Frontal cortex (tissue), 4 donors: Measurements from ENCODE around the gene TIGAR. TPM values are rescaled to one million over a fixed set of nuclear protein-coding genes. Genes with fewer than 3 reads are reported as not detected.

ENCODE experiments used
- DNase-seq, 2 donors: peaks; one replicate each; pipeline ENCODE4 v3.0.0; 2012; ENCODE audit warnings: low spot score in 2 of 2
- FAIRE-seq: peaks from 2 replicates; lab custom pipeline; 2012; peaks lifted over from hg19 to GRCh38; lab: Jason Lieb, UNC
- total RNA-seq: library from RNA; depleted of rRNA; stranded (reverse); fragments of >200 nt; gene quantifications from one replicate; pipeline ENCODE4 v1.2.3, GENCODE V29; 2014
- donor health status: control.
- donor health status: control.
- donor health status: control.

The TIGAR gene
- total RNA-seq, 1 donor from 2014 or later, result 4.1 TPM

- DNase-seq, result no peak
- FAIRE-seq, result no peak
Observed at GRCh38 chr12:4300883-4301282, 20.1 kb upstream of the TIGAR start.

DNA sequence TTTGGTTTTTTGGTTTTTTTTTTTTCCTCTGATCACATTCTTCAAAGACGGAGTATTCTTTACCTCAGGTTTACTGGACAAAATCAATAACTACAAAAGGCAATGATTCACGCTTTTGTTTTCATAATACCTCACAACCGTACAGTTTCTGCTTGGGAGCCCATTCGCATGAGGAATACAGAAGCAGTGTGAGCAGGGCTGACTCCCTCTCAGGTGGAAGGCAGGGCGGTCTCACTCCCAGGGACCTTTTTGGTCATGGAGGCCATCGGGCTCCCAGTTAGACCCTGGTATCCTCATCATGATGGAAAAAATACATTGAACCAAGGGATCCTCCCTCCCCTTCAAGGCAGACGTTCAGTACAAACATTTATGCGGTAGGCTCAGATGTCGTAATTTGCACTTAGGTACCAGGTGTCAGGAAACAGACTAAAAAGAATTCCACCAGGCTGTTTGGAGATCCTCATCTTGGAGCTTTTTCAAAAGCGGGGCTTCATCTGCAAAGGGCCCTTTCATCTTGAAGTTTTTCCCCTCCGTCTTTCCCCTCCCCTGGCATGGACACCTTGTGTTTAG is 19.0 kb upstream of the TIGAR start:
- FAIRE-seq (no peak), DNase-seq (no peak)

- FAIRE-seq, result no peak
- DNase-seq, result no peak
Observed at GRCh38 chr12:4302881-4303280, 18.1 kb upstream of the TIGAR start.

- no peak for FAIRE-seq
- no peak for DNase-seq
Observed at GRCh38 chr12:4303750-4304149, 17.3 kb upstream of the TIGAR start.

DNA sequence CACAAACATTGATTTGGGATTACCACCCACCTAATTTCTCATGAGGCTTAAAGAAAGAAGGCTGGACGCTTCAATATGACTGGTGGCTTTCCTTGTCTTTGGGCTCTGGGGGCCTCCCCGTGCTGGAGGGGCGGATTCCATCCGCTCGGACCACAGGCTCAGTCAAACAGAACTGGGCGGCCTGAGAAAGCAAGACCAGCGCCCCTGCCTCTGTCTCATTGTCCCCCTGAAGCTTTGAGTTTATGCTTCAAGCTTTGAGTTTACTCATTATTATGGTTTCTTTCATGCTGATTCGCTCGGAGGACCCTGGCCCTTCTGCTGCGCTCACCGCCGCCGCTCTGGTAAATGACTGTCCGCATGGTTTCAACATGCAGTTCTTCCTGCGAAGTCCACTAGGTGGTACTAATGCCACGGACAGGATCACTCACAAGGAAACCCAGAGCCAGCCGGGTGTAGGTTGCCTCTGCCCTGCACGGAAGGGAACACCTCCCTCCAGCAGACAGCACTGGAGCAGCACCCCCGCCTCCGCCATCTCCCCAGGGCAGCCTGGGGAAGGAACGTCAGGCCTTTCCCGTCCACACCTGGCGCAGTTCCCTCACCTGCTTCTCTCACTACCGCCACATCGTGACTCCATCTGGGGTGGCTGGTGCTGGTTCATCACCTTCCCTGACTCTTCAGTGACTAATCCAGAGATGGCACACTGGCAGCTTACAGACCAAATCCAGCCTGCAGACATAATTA is 13.2 kb upstream of the TIGAR start:
- FAIRE-seq (no peak), DNase-seq (peak; percentile 33 to 77)

DNA sequence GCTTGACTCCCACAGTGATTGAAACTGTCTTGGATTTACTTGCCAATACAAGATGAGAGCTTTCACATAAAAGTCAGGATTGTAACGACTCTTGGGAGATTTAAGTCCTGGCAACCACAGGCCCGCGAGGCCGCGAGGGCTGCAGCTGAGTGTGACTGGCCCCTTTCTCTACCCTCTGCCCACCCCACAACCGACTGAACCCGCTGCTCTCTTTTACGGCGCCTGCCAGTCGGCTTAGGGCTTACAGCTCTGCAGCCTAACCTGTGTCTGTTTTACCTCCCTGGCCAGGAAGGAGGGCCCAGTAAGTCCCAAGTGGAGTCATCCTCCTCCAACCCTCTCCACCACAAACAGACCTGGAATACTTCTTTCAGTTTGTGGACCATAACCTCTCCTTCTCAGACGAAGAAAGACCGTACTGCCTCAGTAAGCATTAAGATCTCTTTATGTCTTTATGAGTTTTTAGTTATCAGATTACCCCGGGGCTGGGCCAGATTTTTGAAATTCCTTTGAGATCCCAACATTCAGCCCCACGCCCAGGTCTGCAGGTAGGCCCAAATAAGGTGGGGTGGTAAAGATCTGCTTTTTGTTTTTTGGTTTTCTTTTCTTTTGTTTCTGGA is 12.6 kb upstream of the TIGAR start:
- DNase-seq (no peak), FAIRE-seq (no peak)

DNA sequence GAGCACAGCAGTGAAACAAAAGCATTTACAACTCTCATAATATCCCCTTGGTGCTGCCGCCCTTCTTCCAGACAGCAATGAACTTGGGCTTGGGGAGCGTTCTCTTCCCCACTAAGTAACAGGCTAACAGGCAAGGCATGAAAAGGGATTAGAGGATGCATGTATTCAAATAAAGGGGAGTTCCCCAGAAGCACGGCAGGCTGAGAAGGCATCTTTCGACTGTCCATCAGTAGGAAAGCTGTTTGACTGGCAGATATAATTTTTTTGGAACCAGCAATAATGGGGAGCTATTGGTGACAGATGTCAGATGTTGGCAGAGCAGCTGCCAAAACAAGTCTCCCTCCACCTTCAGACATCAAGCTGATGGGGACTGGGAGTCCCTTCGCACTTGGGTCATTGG is 9.2 kb upstream of the TIGAR start:
- DNase-seq (no peak), FAIRE-seq (no peak)

DNA sequence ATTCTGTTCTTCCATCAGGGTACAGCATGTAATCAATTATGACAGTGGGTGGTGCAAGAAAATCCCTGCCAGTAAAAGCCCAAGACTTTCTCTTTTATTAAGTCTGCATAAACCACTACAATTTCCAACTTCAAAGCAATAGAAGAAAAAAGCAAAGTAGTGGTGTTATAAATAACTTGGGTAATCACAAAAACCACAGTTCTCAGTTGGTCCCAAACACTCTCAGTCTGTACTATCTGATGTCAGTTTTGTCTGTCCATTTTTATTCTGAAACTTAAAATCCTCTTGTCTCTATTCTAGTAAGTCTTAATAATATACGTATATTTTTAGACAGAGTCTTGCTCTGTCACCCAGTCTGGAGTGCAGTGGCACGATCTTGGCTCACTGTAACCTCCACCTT is 8.8 kb upstream of the TIGAR start:
- FAIRE-seq, result no peak
- DNase-seq, result no peak

- DNase-seq (no peak), FAIRE-seq (no peak)
Observed at GRCh38 chr12:4320497-4320852, 538 bp upstream of the TIGAR start.

- DNase-seq (peak in 1 of 2 donors; percentile 23), FAIRE-seq (no peak)
Observed at GRCh38 chr12:4322726-4323125, 1.7 kb downstream of the TIGAR start.

GRCh38 chr12:4323396-4323795 is 2.4 kb downstream of the TIGAR start:
- FAIRE-seq (no peak), DNase-seq (peak in 1 of 2 donors; percentile 17)

- DNase-seq (no peak), FAIRE-seq (no peak)
Observed at GRCh38 chr12:4324366-4324765, 3.4 kb downstream of the TIGAR start.

- DNase-seq (no peak), FAIRE-seq (no peak)
Observed at GRCh38 chr12:4325966-4326365, 5.0 kb downstream of the TIGAR start.

DNA sequence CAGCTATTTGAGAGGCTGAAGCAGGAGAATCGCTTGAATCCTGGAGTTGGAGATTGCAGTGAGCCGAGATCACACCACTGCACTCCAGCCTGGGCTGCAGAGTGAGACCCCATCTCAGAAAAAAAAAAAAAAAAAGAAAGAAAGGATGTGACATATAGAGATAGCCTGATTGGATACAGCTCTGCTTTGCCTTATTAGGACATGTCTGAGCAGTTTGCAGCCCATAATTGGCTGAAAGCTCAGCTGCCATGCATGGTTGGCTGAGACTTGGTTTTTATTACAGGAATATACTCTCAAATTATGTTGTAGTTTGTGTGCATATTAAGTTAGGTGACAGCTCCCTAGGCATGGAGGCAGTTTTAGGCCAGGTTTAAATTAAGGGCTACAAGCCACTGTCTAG is 6.3 kb downstream of the TIGAR start:
- no peak for FAIRE-seq

GRCh38 chr12:4330203-4330602 is 9.2 kb downstream of the TIGAR start:
- DNase-seq (no peak), FAIRE-seq (no peak)

More for the DNA sequence above, 6.3 kb downstream of the TIGAR start:
- DNase-seq, result no peak

GRCh38 chr12:4331221-4331620 is 10.2 kb downstream of the TIGAR start:
- no peak for DNase-seq
- no peak for FAIRE-seq

DNA sequence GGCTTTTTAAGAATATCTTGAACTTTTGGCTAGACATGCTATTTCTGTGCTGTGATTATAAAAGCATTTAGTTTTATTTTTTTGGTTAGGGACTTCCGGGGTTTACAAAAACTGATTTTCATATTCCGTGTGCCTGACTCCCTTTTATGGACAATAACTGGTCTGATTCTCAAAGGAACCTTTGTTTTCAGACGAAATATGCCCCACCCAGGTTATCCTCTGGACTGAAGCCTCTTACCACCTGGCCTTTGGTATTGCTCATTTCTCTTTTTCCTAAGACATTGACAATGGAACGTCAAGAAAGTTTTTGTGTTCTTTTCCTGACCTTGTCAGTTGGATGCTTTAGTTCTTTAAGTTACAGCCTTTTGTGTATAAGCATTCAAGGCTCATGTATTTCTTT is 10.8 kb downstream of the TIGAR start:
- FAIRE-seq, result no peak

GRCh38 chr12:4346931-4347330 is 25.9 kb downstream of the TIGAR start:
- DNase-seq (no peak), FAIRE-seq (no peak)

More for the DNA sequence above, 10.8 kb downstream of the TIGAR start:
- DNase-seq, result no peak

GRCh38 chr12:4353785-4354208 is 32.8 kb downstream of the TIGAR start:
- no peak for FAIRE-seq
- DNase-seq, result no peak

- no peak for FAIRE-seq
- DNase-seq, result no peak
Observed at GRCh38 chr12:4355156-4356040, 34.4 kb downstream of the TIGAR start.

DNA sequence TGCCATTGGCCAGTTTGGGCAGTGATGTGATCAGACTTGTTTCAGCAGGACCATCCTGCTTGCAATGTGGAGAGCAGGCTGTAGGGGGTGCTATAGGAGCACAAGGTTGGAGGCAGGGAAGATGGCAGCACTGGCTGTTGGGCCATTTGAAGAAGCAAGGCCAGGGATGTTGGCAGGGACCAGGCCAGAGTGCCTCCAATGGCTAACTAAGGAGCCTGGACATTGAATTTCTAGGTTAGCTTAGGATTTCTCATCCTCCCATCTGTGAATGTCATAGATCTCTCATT is 35.0 kb downstream of the TIGAR start:
- DNase-seq (no peak), FAIRE-seq (no peak)
